Caco-2 (cell line): ENCODE results near the gene LRRC56. TPM values are rescaled to one million over a fixed set of nuclear protein-coding genes. Genes with fewer than 3 reads are reported as not detected.

Experiments used
- BruUV-seq: library from RNA; stranded (reverse); fragments of 400-500 nt; replicated peaks from 2 replicates; lab custom pipeline; 2021; lab: Mats Ljungman, UMichigan
- CTCF ChIA-PET: fragments of 300-600 bp; sonication (Branson Sonifier 250); formaldehyde crosslinking; loops from one replicate; lab custom pipeline; 2022; ENCODE audit warnings: antibody characterized with exemption; lab: Charles Lee
- POLR2A ChIA-PET: fragments of 300-600 bp; sonication (Branson Sonifier 250); formaldehyde crosslinking; loops from one replicate; lab custom pipeline; 2022; ENCODE audit warnings: antibody characterized with exemption; lab: Charles Lee
- DNase-seq, 2 experiments: peaks; one replicate each; pipeline versions ENCODE4 v3.0.0 to v3.0.0-alpha.2; 2020 to 2022
- H3K27me3 ChIP-seq: replicated peaks from 2 replicates; pipeline ENCODE4 v1.6.0; 2011; ENCODE audit warnings: low read length; ENCODE audit not compliant: control insufficient read depth, insufficient read depth
- H3K36me3 ChIP-seq: 2 replicates; pipeline ENCODE4 v1.5.1; 2011; ENCODE audit warnings: low read length; ENCODE audit not compliant: control insufficient read depth, insufficient read depth
- H3K4me1 ChIP-seq: fragments of 250-450 bp; sonication (Bioruptor Pico); 2 replicates; pipeline ENCODE4 v1.5.1; 2020; ENCODE audit warnings: mild to moderate bottlenecking
- H3K4me3 ChIP-seq: 2 replicates; pipeline ENCODE4 v1.5.1; 2011; ENCODE audit warnings: low read depth, mild to moderate bottlenecking, control low read depth, low read length
- H3K9me3 ChIP-seq: fragments of 250-450 bp; sonication (Bioruptor Pico); 2 replicates; pipeline ENCODE4 v1.5.1; 2020; ENCODE audit warnings: mild to moderate bottlenecking, moderate library complexity
- H3K27ac Mint-ChIP-seq: one replicate; pipeline ENCODE4 v1.8.0; 2022; ENCODE audit warnings: mixed read lengths; ENCODE audit not compliant: unreplicated experiment
- H3K27me3 Mint-ChIP-seq: one replicate; pipeline ENCODE4 v1.8.0; 2022; ENCODE audit warnings: mixed read lengths; ENCODE audit not compliant: insufficient read depth, unreplicated experiment
- H3K36me3 Mint-ChIP-seq: one replicate; pipeline ENCODE4 v1.8.0; 2022; ENCODE audit warnings: mild to moderate bottlenecking, mixed read lengths; ENCODE audit not compliant: insufficient read depth, unreplicated experiment
- H3K4me1 Mint-ChIP-seq: one replicate; pipeline ENCODE4 v1.8.0; 2022; ENCODE audit warnings: low read depth, mixed read lengths; ENCODE audit not compliant: unreplicated experiment
- H3K4me3 Mint-ChIP-seq: one replicate; pipeline ENCODE4 v1.8.0; 2022; ENCODE audit warnings: mild to moderate bottlenecking, moderate library complexity, mixed read lengths; ENCODE audit not compliant: unreplicated experiment
- H3K9me3 Mint-ChIP-seq: one replicate; pipeline ENCODE4 v1.8.0; 2022; ENCODE audit warnings: mixed read lengths; ENCODE audit not compliant: unreplicated experiment
- CTCF ChIP-seq, 2 experiments: fragments of 200-600 bp in 1 of 2; IDR thresholded peaks; 1 replicate in 1 of 2; 2 replicates in 1 of 2; pipeline versions ENCODE4 v1.5.1 to v1.8.0; 2011 to 2022; ENCODE audit warnings: antibody characterized with exemption in 1 of 2, control low read depth in 1 of 2, inconsistent platforms in 1 of 2, low read depth in 1 of 2, low read length in 1 of 2, mild to moderate bottlenecking in 1 of 2, moderate library complexity in 1 of 2; ENCODE audit not compliant: insufficient read depth in 1 of 2, severe bottlenecking in 1 of 2, unreplicated experiment in 1 of 2
- intact Hi-C: fragments of 100-400 bp; cut with micrococcal nuclease; formaldehyde crosslinking; loops from one replicate; pipeline ENCODE4 v1.10.0; 2022; ENCODE audit not compliant: unreplicated experiment
- total RNA-seq: library from RNA; stranded (reverse); gene quantifications from 2 replicates; pipeline ENCODE4 v1.2.3, GENCODE V29; 2022

The LRRC56 gene
- total RNA-seq, 1 experiment from 2014 or later = 4.4 TPM

GRCh38 chr11:502288-503178 is 34.8 kb upstream of the LRRC56 start:
- CTCF ChIA-PET = interaction anchor here (0.5 kb wide), 1 partner anchor 20 kb away, joined by 5 read pairs; no protein-coding TSS in a partner anchor
- no peak overlapping the region for H3K27ac Mint-ChIP-seq
- Histone ChIP-seq H3K36me3 (peaks cover 6% of the 10 kb centered on the region), H3K4me1 (peaks cover 7% of the 10 kb centered on the region), H3K9me3 (no peaks in the 10 kb centered on the region), H3K4me3 (no peak overlapping the region), H3K27me3 (no peaks in the 10 kb centered on the region)
- no peak for TF ChIP-seq CTCF (IDR thresholded peaks at IDR 0.05; ENCODE audit: insufficient read depth in 1 of 2, low read depth in 1 of 2, low read length in 1 of 2, severe bottlenecking in 1 of 2, unreplicated experiment in 1 of 2)
- no TSS peak for BruUV-seq
- POLR2A ChIA-PET = no interaction called here
- intact Hi-C loops = no loop called here
- H3K27me3 Mint-ChIP-seq = no peaks in the 10 kb centered on the region
- no peaks in the 10 kb centered on the region for H3K9me3 Mint-ChIP-seq
- H3K4me1 Mint-ChIP-seq = no peaks in the 10 kb centered on the region
- H3K4me3 Mint-ChIP-seq = no peak overlapping the region
- no peak for DNase-seq
- peaks cover 63% of the 10 kb centered on the region for H3K36me3 Mint-ChIP-seq

GRCh38 chr11:503179-503981 is 33.9 kb upstream of the LRRC56 start:
- POLR2A ChIA-PET = no interaction called here

More at GRCh38 chr11:503179-503981, 33.9 kb upstream of the LRRC56 start:
- Histone ChIP-seq H3K36me3 (peaks cover 3% of the 10 kb centered on the region), H3K4me3 (no peak overlapping the region), H3K27me3 (no peaks in the 10 kb centered on the region), H3K4me1 (peaks cover 7% of the 10 kb centered on the region), H3K9me3 (no peaks in the 10 kb centered on the region)
- Mint-ChIP-seq H3K27me3 (no peaks in the 10 kb centered on the region), H3K4me3 (no peak overlapping the region), H3K9me3 (no peaks in the 10 kb centered on the region), H3K27ac (no peak overlapping the region), H3K4me1 (no peaks in the 10 kb centered on the region), H3K36me3 (peaks cover 63% of the 10 kb centered on the region)
- no TSS peak for BruUV-seq
- CTCF ChIA-PET = no interaction called here
- DNase-seq = no peak
- TF ChIP-seq CTCF (IDR thresholded peaks at IDR 0.05; ENCODE audit: insufficient read depth in 1 of 2, low read depth in 1 of 2, low read length in 1 of 2, severe bottlenecking in 1 of 2, unreplicated experiment in 1 of 2) = no peak
- intact Hi-C loops = no loop called here
